Measurements from ENCODE around the gene OR10C1.

Gene OR10C1

GRCh38 chr6:29474996-29475395 is 35.9 kb downstream of the OR10C1 start:
- DNase-seq (ENCODE audit: insufficient read length, low spot score) (no peak), FAIRE-seq (peak; percentile 9)

- FAIRE-seq = no peak
- DNase-seq (ENCODE audit: insufficient read length, low spot score) = no peak
Measured at GRCh38 chr6:29477923-29478450, 38.9 kb downstream of the OR10C1 start.

- no peak for DNase-seq (ENCODE audit: insufficient read length, low spot score)
Measured at GRCh38 chr6:29478740-29479139, 39.6 kb downstream of the OR10C1 start.

GRCh38 chr6:29479560-29479959 is 40.5 kb downstream of the OR10C1 start:
- DNase-seq (ENCODE audit: insufficient read length, low spot score) (no peak), FAIRE-seq (no peak)

More at GRCh38 chr6:29478740-29479139, 39.6 kb downstream of the OR10C1 start:
- FAIRE-seq = no peak

- no peak for DNase-seq (ENCODE audit: insufficient read length, low spot score)
- no peak for FAIRE-seq
Measured at GRCh38 chr6:29483186-29483585, 44.1 kb downstream of the OR10C1 start.

- no peak for DNase-seq (ENCODE audit: insufficient read length, low spot score)
- no peak for FAIRE-seq
Measured at GRCh38 chr6:29483735-29484134, 44.6 kb downstream of the OR10C1 start.

GRCh38 chr6:29486577-29486976 is 47.5 kb downstream of the OR10C1 start:
- DNase-seq (ENCODE audit: insufficient read length, low spot score) = no peak

GRCh38 chr6:29487131-29487530 is 48.0 kb downstream of the OR10C1 start:
- no peak for FAIRE-seq
- DNase-seq (ENCODE audit: insufficient read length, low spot score) = no peak

More at GRCh38 chr6:29486577-29486976, 47.5 kb downstream of the OR10C1 start:
- FAIRE-seq = no peak

GRCh38 chr6:29487660-29488059 is 48.6 kb downstream of the OR10C1 start, which contains the start of gene MAS1L:
Gene MAS1L, minus strand, starts transcription at chr6:29487956. Its CDS starts 54 bp downstream, at chr6:29487902.
- DNase-seq (ENCODE audit: insufficient read length, low spot score) (no peak), FAIRE-seq (no peak)

- DNase-seq (ENCODE audit: insufficient read length, low spot score) (no peak), FAIRE-seq (no peak)
Measured at GRCh38 chr6:29488874-29489273, 49.8 kb downstream of the OR10C1 start.

- FAIRE-seq = no peak
- no peak for DNase-seq (ENCODE audit: insufficient read length, low spot score)
Measured at GRCh38 chr6:29489286-29489685, 50.2 kb downstream of the OR10C1 start.

- no peak for FAIRE-seq
- DNase-seq (ENCODE audit: insufficient read length, low spot score) = no peak
Measured at GRCh38 chr6:29490055-29490454, 50.9 kb downstream of the OR10C1 start.

GRCh38 chr6:29490552-29490951 is 51.4 kb downstream of the OR10C1 start:
- DNase-seq (ENCODE audit: insufficient read length, low spot score) (no peak), FAIRE-seq (no peak)

Measured in HTR-8/SVneo (cell line).